Common myeloid progenitor, CD34-positive (primary cell): ENCODE results near the gene KCNH5.

ENCODE experiments used
- CTCF ChIA-PET: fragments of 350-600 bp; sonication (Branson Sonifier 250); formaldehyde crosslinking; loops from one replicate; lab custom pipeline; 2021; ENCODE audit warnings: antibody characterized with exemption; lab: Charles Lee
- POLR2A ChIA-PET: fragments of 350-600 bp; sonication (Branson Sonifier 250); formaldehyde crosslinking; loops from one replicate; lab custom pipeline; 2021; ENCODE audit warnings: antibody characterized with exemption; lab: Charles Lee
- DNase-seq, 3 donors: peaks; one replicate each; pipeline versions ENCODE4 v3.0.0 to v3.0.0-alpha.2; 2013
- H3K27ac ChIP-seq, 2 experiments: 1 replicate in 1 of 2; 2 replicates in 1 of 2; pipeline ENCODE4 v1.7.0; 2013; ENCODE audit warnings: inconsistent platforms in 2 of 2, low read length in 2 of 2, mild to moderate bottlenecking in 2 of 2, low read depth in 1 of 2, moderate library complexity in 1 of 2; ENCODE audit not compliant: severe bottlenecking in 2 of 2, insufficient read depth in 1 of 2, poor library complexity in 1 of 2
- H3K27me3 ChIP-seq, 5 experiments: replicated peaks in 2 of 5; 1 replicate in 3 of 5; 2 replicates in 2 of 5; pipeline versions ENCODE4 v1.6.1 to v1.7.0; 2013; ENCODE audit warnings: low read length in 4 of 5, mild to moderate bottlenecking in 2 of 5, moderate library complexity in 2 of 5, inconsistent platforms in 1 of 5; ENCODE audit not compliant: insufficient read depth in 5 of 5, control insufficient read depth in 4 of 5
- H3K36me3 ChIP-seq, 4 experiments: 1 replicate in 2 of 4; 2 replicates in 2 of 4; pipeline versions ENCODE4 v1.6.1 to v1.7.0; 2013; ENCODE audit warnings: low read length in 3 of 4, control low read depth in 1 of 4, mild to moderate bottlenecking in 1 of 4; ENCODE audit not compliant: control insufficient read depth in 4 of 4, insufficient read depth in 4 of 4
- H3K4me1 ChIP-seq, 4 experiments: 1 replicate in 3 of 4; 2 replicates in 1 of 4; pipeline versions ENCODE4 v1.6.1 to v1.7.1; 2013; ENCODE audit warnings: low read length in 3 of 4, mild to moderate bottlenecking in 3 of 4, control low read depth in 1 of 4, inconsistent platforms in 1 of 4, moderate library complexity in 1 of 4; ENCODE audit not compliant: control insufficient read depth in 4 of 4, insufficient read depth in 4 of 4; ENCODE audit errors: control extremely low read depth in 1 of 4
- H3K4me3 ChIP-seq, 7 experiments: 1 replicate in 4 of 7; 2 replicates in 3 of 7; pipeline versions ENCODE4 v1.5.1 to v1.7.0; 2013; ENCODE audit warnings: mild to moderate bottlenecking in 7 of 7, low read length in 6 of 7, moderate library complexity in 6 of 7, inconsistent platforms in 2 of 7, low read depth in 2 of 7, control low read depth in 1 of 7; ENCODE audit not compliant: insufficient read depth in 4 of 7, control insufficient read depth in 1 of 7; ENCODE audit errors: extremely low read depth in 1 of 7
- H3K9me3 ChIP-seq, 5 experiments: 1 replicate in 4 of 5; 2 replicates in 1 of 5; pipeline versions ENCODE4 v1.6.1 to v1.7.1; 2013; ENCODE audit warnings: low read length in 4 of 5, mild to moderate bottlenecking in 2 of 5, inconsistent platforms in 1 of 5, low read depth in 1 of 5, moderate library complexity in 1 of 5; ENCODE audit not compliant: control insufficient read depth in 4 of 5, insufficient read depth in 2 of 5; ENCODE audit errors: control extremely low read depth in 1 of 5
- WGBS: methylation state at CpG from one replicate; pipeline ENCODE4 v1.1.5; 2013; ENCODE audit not compliant: insufficient coverage; 5-methylcytosine and 5-hydroxymethylcytosine counted together

The KCNH5 gene

GRCh38 chr14:63009495-63009894, 35.8 kb downstream of the KCNH5 start:
- no peak for DNase-seq
- no CpG with 5 or more reads among the region's 2 CpGs for WGBS
- Histone ChIP-seq H3K4me3 (no peak overlapping the region), H3K27me3 (no peaks in the 10 kb centered on the region), H3K36me3 (no peaks in the 10 kb centered on the region), H3K9me3 (no peaks in the 10 kb centered on the region), H3K27ac (no peak overlapping the region), H3K4me1 (no peaks in the 10 kb centered on the region)
- CTCF ChIA-PET: no interaction called here
- POLR2A ChIA-PET: no interaction called here

- Histone ChIP-seq H3K27me3 (no peaks in the 10 kb centered on the region), H3K9me3 (no peaks in the 10 kb centered on the region), H3K27ac (no peak overlapping the region), H3K36me3 (no peaks in the 10 kb centered on the region), H3K4me1 (no peaks in the 10 kb centered on the region), H3K4me3 (no peak overlapping the region)
- no CpG with 5 or more reads among the region's 2 CpGs for WGBS
- ChIA-PET CTCF (no interaction called here), POLR2A (no interaction called here)
- no peak for DNase-seq
Measured at GRCh38 chr14:63006531-63006930, 38.7 kb downstream of the KCNH5 start.

GRCh38 chr14:62994096-62994495, 51.2 kb downstream of the KCNH5 start:
- no peaks in the 10 kb centered on the region for H3K36me3 ChIP-seq
- H3K27me3 ChIP-seq: no peaks in the 10 kb centered on the region
- DNase-seq: no peak
- H3K27ac ChIP-seq: no peak overlapping the region
- CTCF ChIA-PET: no interaction called here
- no peak overlapping the region for H3K4me3 ChIP-seq
- no peaks in the 10 kb centered on the region for H3K4me1 ChIP-seq
- no peaks in the 10 kb centered on the region for H3K9me3 ChIP-seq
- POLR2A ChIA-PET: no interaction called here

GRCh38 chr14:62988967-62989366, 56.3 kb downstream of the KCNH5 start:
- no peaks in the 10 kb centered on the region for H3K36me3 ChIP-seq
- ChIA-PET CTCF (no interaction called here), POLR2A (no interaction called here)
- H3K9me3 ChIP-seq: no peaks in the 10 kb centered on the region
- no peaks in the 10 kb centered on the region for H3K4me1 ChIP-seq
- WGBS: 65% methylated on average over 3 of the region's 3 CpGs
- no peak overlapping the region for H3K4me3 ChIP-seq
- no peaks in the 10 kb centered on the region for H3K27me3 ChIP-seq
- H3K27ac ChIP-seq: no peak overlapping the region
- no peak for DNase-seq

- ChIA-PET CTCF (no interaction called here), POLR2A (no interaction called here)
- Histone ChIP-seq H3K4me1 (no peaks in the 10 kb centered on the region), H3K36me3 (no peaks in the 10 kb centered on the region), H3K9me3 (no peaks in the 10 kb centered on the region), H3K27ac (no peak overlapping the region), H3K4me3 (no peak overlapping the region), H3K27me3 (no peaks in the 10 kb centered on the region)
- no peak for DNase-seq
Measured at GRCh38 chr14:62983821-62984220, 61.4 kb downstream of the KCNH5 start.

GRCh38 chr14:62980693-62981092, 64.6 kb downstream of the KCNH5 start:
- no peak for DNase-seq
- no peak overlapping the region for H3K27ac ChIP-seq
- no peaks in the 10 kb centered on the region for H3K36me3 ChIP-seq
- H3K27me3 ChIP-seq: no peaks in the 10 kb centered on the region
- ChIA-PET POLR2A (no interaction called here), CTCF (no interaction called here)
- WGBS: no CpG with 5 or more reads among the region's 7 CpGs
- no peaks in the 10 kb centered on the region for H3K9me3 ChIP-seq
- H3K4me3 ChIP-seq: no peak overlapping the region
- H3K4me1 ChIP-seq: no peaks in the 10 kb centered on the region

- ChIA-PET CTCF (interaction anchor here (0.6 kb wide), 1 partner anchor 762 kb away, joined by 3 read pairs; no protein-coding TSS in a partner anchor), POLR2A (no interaction called here)
- Histone ChIP-seq H3K4me3 (no peak overlapping the region), H3K4me1 (no peaks in the 10 kb centered on the region), H3K27me3 (no peaks in the 10 kb centered on the region), H3K36me3 (no peaks in the 10 kb centered on the region), H3K9me3 (no peaks in the 10 kb centered on the region), H3K27ac (no peak overlapping the region)
- no CpG with 5 or more reads among the region's 1 CpG for WGBS
- DNase-seq: no peak
Measured at GRCh38 chr14:62957562-62957961, 87.7 kb downstream of the KCNH5 start.
